Esophagus squamous epithelium (tissue), 5 donors: ENCODE results near the gene CCDC187. TPM values are rescaled to one million over a fixed set of nuclear protein-coding genes. Genes with fewer than 3 reads are reported as not detected.

Experiments
- DNase-seq: peaks from one replicate; lab custom pipeline; 2025; lab: John Stamatoyannopoulos, UW
- H3K27ac ChIP-seq, 4 donors: fragments of 200-600 bp; sonication (generic); one replicate each; pipeline ENCODE4 v1.5.1; 2016 to 2019; ENCODE audit warnings: mild to moderate bottlenecking in 1 of 4
- H3K27me3 ChIP-seq, 4 donors: fragments of 200-600 bp; sonication (generic); 1 replicate in 3 of 4; 2 replicates in 1 of 4; pipeline versions ENCODE4 v1.5.1 to v1.6.0; 2017 to 2021; ENCODE audit warnings: antibody characterized with exemption in 1 of 4
- H3K36me3 ChIP-seq, 3 donors: fragments of 200-600 bp; sonication (generic); one replicate each; pipeline ENCODE4 v1.5.1; 2016 to 2019
- H3K4me1 ChIP-seq, 3 donors: fragments of 200-600 bp; sonication (generic); one replicate each; pipeline ENCODE4 v1.5.1; 2017 to 2019
- H3K4me3 ChIP-seq, 4 donors: fragments of 200-600 bp; sonication (generic); 1 replicate in 3 of 4; 2 replicates in 1 of 4; pipeline ENCODE4 v1.5.1; 2016 to 2019; ENCODE audit warnings: mild to moderate bottlenecking in 2 of 4, moderate library complexity in 1 of 4
- H3K9me3 ChIP-seq, 3 donors: fragments of 200-600 bp; sonication (generic); one replicate each; pipeline ENCODE4 v1.5.1; 2016 to 2019
- POLR2A ChIP-seq, 4 donors: fragments of 450-650 bp; IDR thresholded peaks; one replicate each; pipeline ENCODE4 v1.6.1; 2017; ENCODE audit warnings: antibody characterized with exemption in 4 of 4, mild to moderate bottlenecking in 4 of 4, moderate library complexity in 3 of 4
- whole genome bisulfite sequencing, 2 donors: methylation state at CpG; one replicate each; pipeline ENCODE4 v1.1.5; 2018; 5-methylcytosine and 5-hydroxymethylcytosine counted together
- intact Hi-C: fragments of 100-400 bp; cut with DNase I; formaldehyde crosslinking; loops from one replicate; pipeline ENCODE4 v1.15.0; 2022
- total RNA-seq, 4 donors: library from RNA; depleted of rRNA; stranded (reverse); fragments of >200 nt; gene quantifications; one replicate each; pipeline ENCODE4 v1.1.0, GENCODE V29; 2016
- TF ChIP-seq, protein P1 (sequence below), 6 experiments: fragments of 450-650 bp in 4 of 6; fragments of 200-600 bp in 2 of 6; sonication (generic) in 2 of 6; IDR thresholded peaks; one replicate each; pipeline ENCODE4 v1.5.1; 2016 to 2019; ENCODE audit warnings: antibody characterized with exemption in 6 of 6, mild to moderate bottlenecking in 4 of 6, moderate library complexity in 4 of 6
- donor health status: DM: yes; HTN: yes; CAD: no.

CCDC187 gene
- total RNA-seq, 4 donors from 2014 or later: not detected

DNA sequence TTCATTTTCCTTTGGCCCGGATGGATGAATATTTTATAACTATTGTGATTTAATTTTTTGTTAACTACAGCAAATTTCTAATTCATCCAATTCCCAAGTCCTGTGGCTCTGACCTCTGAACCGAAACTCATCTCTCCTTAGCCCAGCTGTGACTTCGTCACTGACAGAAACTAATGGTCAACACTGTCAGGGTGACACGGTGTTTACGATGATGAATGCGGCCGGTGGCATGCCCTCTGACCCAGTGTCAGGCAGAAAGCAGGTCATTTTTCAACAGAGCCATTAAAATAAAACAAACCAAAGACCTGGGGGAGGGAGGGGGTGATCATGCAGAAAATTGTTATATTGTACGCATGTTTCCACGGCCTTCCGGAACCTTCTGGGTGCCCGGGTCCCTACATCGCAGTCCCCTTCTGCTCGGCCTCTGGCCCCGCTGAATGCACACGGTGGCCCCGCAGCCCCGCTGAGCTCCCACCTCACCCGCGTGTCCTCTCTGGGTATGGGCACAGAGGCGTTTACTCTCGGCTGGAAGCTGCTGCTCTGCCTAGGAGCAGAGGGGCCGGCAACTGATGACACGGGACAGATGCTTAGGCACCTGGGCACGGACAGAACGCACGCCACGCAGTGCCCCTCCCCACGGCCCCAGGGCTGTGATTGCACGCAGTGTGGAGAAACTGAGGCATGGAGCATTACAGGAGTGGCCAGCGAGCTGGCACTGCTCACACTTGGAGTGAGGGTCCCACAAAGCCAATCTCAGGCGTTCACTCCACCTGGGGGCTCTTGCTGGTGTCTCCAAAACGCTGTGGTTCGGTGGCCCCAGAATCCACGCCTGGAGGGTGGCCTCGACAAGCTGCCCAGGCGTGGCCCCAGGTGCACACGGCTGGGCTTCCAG lies 8.1 kb downstream of the CCDC187 start:
- Histone ChIP-seq H3K4me1 (peaks cover 0 to 28% (median 8%) of the 10 kb centered on the region in 3 donors), H3K27ac (no peak overlapping the region), H3K36me3 (no peaks in the 10 kb centered on the region), H3K27me3 (peaks cover 0 to 71% (median 0%) of the 10 kb centered on the region in 4 donors), H3K4me3 (no peak overlapping the region), H3K9me3 (no peaks in the 10 kb centered on the region)
- DNase-seq: no peak
- no peak for TF ChIP-seq POLR2A (IDR thresholded peaks at IDR 0.05)
- TF ChIP-seq, protein P1, sequence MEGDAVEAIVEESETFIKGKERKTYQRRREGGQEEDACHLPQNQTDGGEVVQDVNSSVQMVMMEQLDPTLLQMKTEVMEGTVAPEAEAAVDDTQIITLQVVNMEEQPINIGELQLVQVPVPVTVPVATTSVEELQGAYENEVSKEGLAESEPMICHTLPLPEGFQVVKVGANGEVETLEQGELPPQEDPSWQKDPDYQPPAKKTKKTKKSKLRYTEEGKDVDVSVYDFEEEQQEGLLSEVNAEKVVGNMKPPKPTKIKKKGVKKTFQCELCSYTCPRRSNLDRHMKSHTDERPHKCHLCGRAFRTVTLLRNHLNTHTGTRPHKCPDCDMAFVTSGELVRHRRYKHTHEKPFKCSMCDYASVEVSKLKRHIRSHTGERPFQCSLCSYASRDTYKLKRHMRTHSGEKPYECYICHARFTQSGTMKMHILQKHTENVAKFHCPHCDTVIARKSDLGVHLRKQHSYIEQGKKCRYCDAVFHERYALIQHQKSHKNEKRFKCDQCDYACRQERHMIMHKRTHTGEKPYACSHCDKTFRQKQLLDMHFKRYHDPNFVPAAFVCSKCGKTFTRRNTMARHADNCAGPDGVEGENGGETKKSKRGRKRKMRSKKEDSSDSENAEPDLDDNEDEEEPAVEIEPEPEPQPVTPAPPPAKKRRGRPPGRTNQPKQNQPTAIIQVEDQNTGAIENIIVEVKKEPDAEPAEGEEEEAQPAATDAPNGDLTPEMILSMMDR (IDR thresholded peaks at IDR 0.05): no peak
- intact Hi-C loops: no loop called here
- WGBS, 2 donors: 64 to 72% methylated on average over 15 to 20 of the region's 37 CpGs

DNA sequence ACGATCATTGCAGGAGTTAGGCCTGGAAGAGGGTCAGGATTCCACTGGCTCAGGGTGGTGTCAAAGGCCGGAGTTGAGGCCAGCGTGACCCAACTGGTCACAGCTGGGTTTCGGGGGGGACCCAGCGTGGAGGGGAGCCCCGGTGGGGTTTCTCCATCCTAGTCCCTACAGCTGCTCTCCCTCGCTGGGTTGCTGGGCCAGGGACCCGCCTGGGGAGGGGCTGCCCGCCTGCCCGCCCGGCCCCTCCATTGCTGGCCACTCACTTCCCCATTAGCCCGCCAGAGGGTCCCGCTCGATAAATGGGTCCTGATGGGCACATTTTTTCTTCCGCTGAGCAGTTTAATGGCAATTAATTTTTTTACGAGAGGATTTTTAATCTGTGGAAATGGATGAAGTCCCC lies 8.8 kb downstream of the CCDC187 start:
- Histone ChIP-seq H3K27ac (no peak overlapping the region), H3K4me3 (no peak overlapping the region), H3K9me3 (no peaks in the 10 kb centered on the region), H3K36me3 (no peaks in the 10 kb centered on the region), H3K27me3 (peaks cover 0 to 77% (median 0%) of the 10 kb centered on the region in 4 donors), H3K4me1 (peaks cover 0 to 28% (median 8%) of the 10 kb centered on the region in 3 donors)
- TF ChIP-seq POLR2A (IDR thresholded peaks at IDR 0.05): no peak
- TF ChIP-seq, protein P1 (IDR thresholded peaks at IDR 0.05): no peak
- intact Hi-C loops: no loop called here
- WGBS, 2 donors: 90 to 93% methylated on average over 8 to 9 of the region's 16 CpGs
- no peak for DNase-seq

DNA sequence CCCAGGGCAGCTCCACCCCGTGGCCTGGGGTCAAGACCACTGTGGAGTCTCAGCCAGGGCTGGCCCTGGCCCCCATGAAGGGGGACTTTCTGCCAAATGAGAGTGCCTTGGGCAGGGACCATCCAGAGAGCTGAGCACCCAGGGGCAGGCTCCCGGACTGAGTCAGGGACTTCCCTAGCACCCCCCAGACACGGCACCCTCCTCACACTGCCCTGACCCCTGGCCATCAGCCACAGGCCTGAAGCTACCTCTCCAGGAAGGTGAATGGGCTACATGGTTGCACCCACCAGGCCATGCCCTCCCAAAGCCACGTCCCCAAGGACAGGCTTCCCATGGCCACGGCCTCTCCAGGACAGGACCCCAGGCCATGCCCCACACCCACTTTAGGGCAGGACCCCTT lies 9.5 kb downstream of the CCDC187 start:
- no peak overlapping the region for H3K4me3 ChIP-seq
- no peak overlapping the region for H3K27ac ChIP-seq
- H3K9me3 ChIP-seq: no peaks in the 10 kb centered on the region
- intact Hi-C loops: no loop called here
- H3K27me3 ChIP-seq: peaks cover 0 to 77% (median 0%) of the 10 kb centered on the region in 4 donors
- DNase-seq: no peak
- H3K36me3 ChIP-seq: no peaks in the 10 kb centered on the region
- WGBS, 2 donors: 35% methylated on average over 4 of the region's 5 CpGs; no CpG with 5 or more reads in 1 of the 2 donors
- H3K4me1 ChIP-seq: peaks cover 0 to 28% (median 8%) of the 10 kb centered on the region in 3 donors
- TF ChIP-seq POLR2A (IDR thresholded peaks at IDR 0.05): no peak
- TF ChIP-seq, protein P1 (IDR thresholded peaks at IDR 0.05): no peak

DNA sequence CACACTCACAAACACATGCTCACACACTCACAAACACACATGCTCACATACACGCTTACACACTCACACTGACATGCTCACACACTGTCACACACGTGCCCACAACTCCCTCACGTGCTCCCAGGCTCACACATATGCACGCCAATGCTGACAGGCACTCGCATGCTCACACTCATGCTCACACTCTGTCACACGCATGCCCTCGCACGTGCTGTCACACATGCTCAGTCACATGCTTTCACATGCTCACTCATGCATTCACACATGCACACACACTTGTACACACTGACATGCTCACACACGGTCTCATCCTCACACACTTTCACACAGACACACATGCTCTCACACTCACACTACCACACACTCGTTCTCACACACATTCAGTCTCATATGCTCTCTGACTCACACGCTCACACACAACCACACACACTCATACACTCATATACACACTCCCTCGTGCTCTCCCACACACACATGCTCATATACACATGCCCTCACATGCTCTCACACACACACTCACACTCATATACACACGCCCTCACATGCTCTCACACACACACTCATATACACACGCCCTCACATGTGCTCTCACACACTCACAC lies 10.3 kb downstream of the CCDC187 start:
- 81 to 82% methylated on average over 14 of the region's 14 CpGs for WGBS, 2 donors
- TF ChIP-seq, protein P1 (IDR thresholded peaks at IDR 0.05): no peak
- no peak for TF ChIP-seq POLR2A (IDR thresholded peaks at IDR 0.05)

More for the DNA sequence above, 10.3 kb downstream of the CCDC187 start:
- peaks cover 0 to 28% (median 8%) of the 10 kb centered on the region in 3 donors for H3K4me1 ChIP-seq
- H3K4me3 ChIP-seq: no peak overlapping the region
- H3K36me3 ChIP-seq: no peaks in the 10 kb centered on the region
- H3K27ac ChIP-seq: no peak overlapping the region
- intact Hi-C loops: no loop called here
- no peak for DNase-seq
- peaks cover 0 to 79% (median 0%) of the 10 kb centered on the region in 4 donors for H3K27me3 ChIP-seq
- H3K9me3 ChIP-seq: no peaks in the 10 kb centered on the region
